Measurements from ENCODE around the gene GAS1. TPM values are rescaled to one million over a fixed set of nuclear protein-coding genes. Genes with fewer than 3 reads are reported as not detected.

The GAS1 gene
- total and polyA plus RNA-seq, 2 of the 4 experiments (the other 2 are of a cell fraction) = 1.8 to 2.2 TPM

DNA sequence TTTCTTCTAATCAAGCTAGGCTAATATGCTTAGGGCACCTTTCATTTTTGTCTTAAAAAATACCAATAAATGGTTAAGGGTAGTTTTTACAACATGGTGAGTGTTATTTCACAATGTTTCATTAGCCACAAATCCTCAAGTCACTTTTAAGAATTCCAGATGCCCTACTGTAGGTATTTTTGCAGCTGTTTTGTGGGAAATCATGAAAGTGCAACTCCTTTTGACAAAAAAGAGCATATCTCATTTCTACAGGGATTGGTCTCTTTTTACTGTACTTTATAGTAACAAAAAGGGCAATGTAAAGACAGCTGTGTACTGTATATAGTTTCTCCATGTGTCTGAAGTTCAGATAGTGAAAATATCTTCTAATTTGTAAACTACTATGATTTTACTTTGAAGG, 28.3 kb upstream of the GAS1 start:
- H3K18ac ChIP-seq (ENCODE audit: low read depth, low read length) = peak overlapping the region; percentile 58; the same call in 1 of the 2 replicates
- no peaks in the 10 kb centered on the region for H4K20me1 ChIP-seq (ENCODE audit: insufficient read depth, low read length)
- H2BK120ac ChIP-seq (ENCODE audit: low read depth, low read length) = no peak overlapping the region
- ChIA-PET POLR2A (ENCODE audit: unreplicated experiment) (no interaction called here), CTCF (no interaction called here)
- H2AK9ac ChIP-seq (replicated peaks; ENCODE audit: low read depth, low read length, poor library complexity) = no peak overlapping the region
- BruUV-seq (replicated peaks) = no TSS peak
- no peak overlapping the region for H4K5ac ChIP-seq (ENCODE audit: low read depth, low read length)
- H3K4me3 ChIP-seq (ENCODE audit: insufficient read depth, low read depth, low read length) = no peak overlapping the region
- H2BK15ac ChIP-seq (ENCODE audit: low read depth, low read length) = no peak overlapping the region; the same call in 2 of the 3 replicates
- H3K4ac ChIP-seq (ENCODE audit: low read depth, low read length) = no peak overlapping the region
- no peak overlapping the region for H3K56ac ChIP-seq (ENCODE audit: extremely low read depth, insufficient read depth, low read length)
- no peak overlapping the region for H3K9ac ChIP-seq (ENCODE audit: low read depth, low read length)
- H2BK20ac ChIP-seq (ENCODE audit: low read depth, low read length) = no peak overlapping the region
- H3K4me1 ChIP-seq (ENCODE audit: control insufficient read depth, insufficient read depth, low read length) = peaks cover 15% of the 10 kb centered on the region
- H4K8ac ChIP-seq (ENCODE audit: low read depth in 2 of 2, low read length in 2 of 2) = no peak overlapping the region
- H3K27ac ChIP-seq (ENCODE audit: insufficient read depth, low read length) = no peak overlapping the region
- TF ChIP-seq CEBPB (IDR thresholded peaks at IDR 0.05; ENCODE audit: low read depth, low read length) = peak; percentile 20; the same call in 1 of the 2 replicates
- no peak for TF ChIP-seq MXI1 (IDR thresholded peaks at IDR 0.05; ENCODE audit: borderline replicate concordance, low read depth, low read length)
- no peak for TF ChIP-seq SMC3 (IDR thresholded peaks at IDR 0.05; ENCODE audit: low read depth, low read length)
- TF ChIP-seq, protein P1, sequence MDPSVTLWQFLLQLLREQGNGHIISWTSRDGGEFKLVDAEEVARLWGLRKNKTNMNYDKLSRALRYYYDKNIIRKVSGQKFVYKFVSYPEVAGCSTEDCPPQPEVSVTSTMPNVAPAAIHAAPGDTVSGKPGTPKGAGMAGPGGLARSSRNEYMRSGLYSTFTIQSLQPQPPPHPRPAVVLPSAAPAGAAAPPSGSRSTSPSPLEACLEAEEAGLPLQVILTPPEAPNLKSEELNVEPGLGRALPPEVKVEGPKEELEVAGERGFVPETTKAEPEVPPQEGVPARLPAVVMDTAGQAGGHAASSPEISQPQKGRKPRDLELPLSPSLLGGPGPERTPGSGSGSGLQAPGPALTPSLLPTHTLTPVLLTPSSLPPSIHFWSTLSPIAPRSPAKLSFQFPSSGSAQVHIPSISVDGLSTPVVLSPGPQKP (IDR thresholded peaks at IDR 0.05; ENCODE audit: borderline replicate concordance, low read depth, low read length) = no peak
- no peak for TF ChIP-seq BHLHE40 (IDR thresholded peaks at IDR 0.05; ENCODE audit: low read depth, low read length)
- TF ChIP-seq, protein P2, sequence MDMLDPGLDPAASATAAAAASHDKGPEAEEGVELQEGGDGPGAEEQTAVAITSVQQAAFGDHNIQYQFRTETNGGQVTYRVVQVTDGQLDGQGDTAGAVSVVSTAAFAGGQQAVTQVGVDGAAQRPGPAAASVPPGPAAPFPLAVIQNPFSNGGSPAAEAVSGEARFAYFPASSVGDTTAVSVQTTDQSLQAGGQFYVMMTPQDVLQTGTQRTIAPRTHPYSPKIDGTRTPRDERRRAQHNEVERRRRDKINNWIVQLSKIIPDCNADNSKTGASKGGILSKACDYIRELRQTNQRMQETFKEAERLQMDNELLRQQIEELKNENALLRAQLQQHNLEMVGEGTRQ (IDR thresholded peaks at IDR 0.05; ENCODE audit: low read depth, low read length) = no peak
- TF ChIP-seq MAFK (IDR thresholded peaks at IDR 0.05; ENCODE audit: low read depth, low read length) = no peak
- TF ChIP-seq POLR2A (IDR thresholded peaks at IDR 0.05; ENCODE audit: low read depth, low read length) = no peak
- intact Hi-C loops (cut with micrococcal nuclease) (no loop called here), dilution Hi-C loops (cut with HindIII; ENCODE audit: low sequenced_read_pairs, unreplicated experiment) (no loop called here), in situ Hi-C loops (cut with MboI; ENCODE audit: low sequenced_read_pairs) (no loop called here)
- H2AK5ac ChIP-seq (ENCODE audit: low read depth, low read length) = no peak overlapping the region
- no peak for DNase-seq
- peaks cover 8% of the 10 kb centered on the region for H3K9me1 ChIP-seq (ENCODE audit: insufficient read depth, low read length)
- H3K4me2 ChIP-seq (ENCODE audit: low read depth, low read length) = no peak overlapping the region
- H4K91ac ChIP-seq (ENCODE audit: insufficient read depth, low read depth, low read length) = no peak overlapping the region
- no peaks in the 10 kb centered on the region for H3K36me3 ChIP-seq (ENCODE audit: control insufficient read depth, insufficient read depth, low read length)
- peak overlapping the region; percentile 25 for H2BK5ac ChIP-seq (ENCODE audit: low read depth, low read length, poor library complexity, severe bottlenecking)
- no peaks in the 10 kb centered on the region for H3K79me1 ChIP-seq (ENCODE audit: low read depth in 1 of 2, low read length in 2 of 2)
- no peak for ATAC-seq (ENCODE audit: low read depth)
- no peaks in the 10 kb centered on the region for H3K9me3 ChIP-seq (ENCODE audit: control insufficient read depth, insufficient read depth, low read length)
- H3K14ac ChIP-seq (replicated peaks; ENCODE audit: low read depth, low read length) = no peak overlapping the region
- no peak overlapping the region for H3K23ac ChIP-seq (ENCODE audit: low read depth, low read length)
- no peaks in the 10 kb centered on the region for H3K27me3 ChIP-seq (ENCODE audit: control insufficient read depth, insufficient read depth, low read length)
- H2AFZ ChIP-seq (replicated peaks; ENCODE audit: low read length, poor library complexity) = no peak overlapping the region

All from IMR-90 (cell line).